Activated CD4-positive, alpha-beta T cell treated with anti-CD3 and anti-CD28 coated beads, Interleukin-2, amount 10 ng/mL, durations not matched to agents 7 days and 5 days (primary cell): ENCODE measurements around the gene SYNJ2. TPM values are rescaled to one million over a fixed set of nuclear protein-coding genes. Genes with fewer than 3 reads are reported as not detected.

Source experiments
- CTCF ChIA-PET: fragments of 350-600 bp; sonication (Branson Sonifier 250); formaldehyde crosslinking; loops from one replicate; lab custom pipeline; 2021; ENCODE audit warnings: antibody characterized with exemption; lab: Charles Lee
- POLR2A ChIA-PET: fragments of 350-600 bp; sonication (Branson Sonifier 250); formaldehyde crosslinking; loops from one replicate; lab custom pipeline; 2021; ENCODE audit warnings: antibody characterized with exemption; lab: Charles Lee
- DNase-seq: peaks from one replicate; pipeline ENCODE4 v3.0.0-alpha.2; 2020
- H3K27ac Mint-ChIP-seq: one replicate; pipeline ENCODE4 v1.8.0; 2021; ENCODE audit warnings: mild to moderate bottlenecking, moderate library complexity, mixed read lengths
- H3K27me3 Mint-ChIP-seq: one replicate; pipeline ENCODE4 v1.8.0; 2021; ENCODE audit warnings: mixed read lengths
- H3K36me3 Mint-ChIP-seq: one replicate; pipeline ENCODE4 v1.8.0; 2021; ENCODE audit warnings: low read depth, mixed read lengths
- H3K4me1 Mint-ChIP-seq: one replicate; pipeline ENCODE4 v1.8.0; 2021; ENCODE audit warnings: mixed read lengths
- H3K4me3 Mint-ChIP-seq: one replicate; pipeline ENCODE4 v1.8.0; 2021; ENCODE audit warnings: mild to moderate bottlenecking, moderate library complexity, mixed read lengths
- H3K9me3 Mint-ChIP-seq: one replicate; pipeline ENCODE4 v1.8.0; 2021; ENCODE audit warnings: mixed read lengths
- total RNA-seq, 2 experiments: library from RNA; stranded (reverse); gene quantifications; one replicate each; pipeline ENCODE4 v1.2.3, GENCODE V29; 2021

Gene SYNJ2
- total RNA-seq, 2 experiments from 2014 or later: 35.8 to 39.0 TPM

DNA sequence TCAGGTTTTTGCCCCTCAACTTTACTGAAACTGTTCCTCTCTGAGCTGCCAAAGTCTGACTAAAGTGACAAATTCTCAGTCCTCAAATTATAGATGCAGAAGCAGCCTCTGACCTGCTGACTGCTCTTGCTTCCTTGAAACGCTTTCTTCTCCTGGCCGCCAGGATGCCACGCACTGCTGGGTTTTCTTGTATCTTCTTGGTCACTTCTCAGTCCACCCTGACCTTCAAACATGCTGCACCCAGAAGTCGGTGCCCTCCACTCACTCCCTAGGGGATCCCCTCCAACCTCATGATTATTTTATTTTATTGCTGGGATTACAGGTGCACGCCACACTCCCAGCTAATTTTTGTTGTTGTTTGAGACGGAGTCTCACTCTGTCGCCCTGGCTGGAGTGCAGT is 24.7 kb downstream of the SYNJ2 start:
- H3K4me3 Mint-ChIP-seq: no peak overlapping the region
- peaks cover 24% of the 10 kb centered on the region for H3K36me3 Mint-ChIP-seq
- DNase-seq: no peak
- ChIA-PET CTCF (no interaction called here), POLR2A (no interaction called here)
- H3K4me1 Mint-ChIP-seq: peaks cover 80% of the 10 kb centered on the region
- no peaks in the 10 kb centered on the region for H3K9me3 Mint-ChIP-seq
- no peaks in the 10 kb centered on the region for H3K27me3 Mint-ChIP-seq
- no peak overlapping the region for H3K27ac Mint-ChIP-seq

DNA sequence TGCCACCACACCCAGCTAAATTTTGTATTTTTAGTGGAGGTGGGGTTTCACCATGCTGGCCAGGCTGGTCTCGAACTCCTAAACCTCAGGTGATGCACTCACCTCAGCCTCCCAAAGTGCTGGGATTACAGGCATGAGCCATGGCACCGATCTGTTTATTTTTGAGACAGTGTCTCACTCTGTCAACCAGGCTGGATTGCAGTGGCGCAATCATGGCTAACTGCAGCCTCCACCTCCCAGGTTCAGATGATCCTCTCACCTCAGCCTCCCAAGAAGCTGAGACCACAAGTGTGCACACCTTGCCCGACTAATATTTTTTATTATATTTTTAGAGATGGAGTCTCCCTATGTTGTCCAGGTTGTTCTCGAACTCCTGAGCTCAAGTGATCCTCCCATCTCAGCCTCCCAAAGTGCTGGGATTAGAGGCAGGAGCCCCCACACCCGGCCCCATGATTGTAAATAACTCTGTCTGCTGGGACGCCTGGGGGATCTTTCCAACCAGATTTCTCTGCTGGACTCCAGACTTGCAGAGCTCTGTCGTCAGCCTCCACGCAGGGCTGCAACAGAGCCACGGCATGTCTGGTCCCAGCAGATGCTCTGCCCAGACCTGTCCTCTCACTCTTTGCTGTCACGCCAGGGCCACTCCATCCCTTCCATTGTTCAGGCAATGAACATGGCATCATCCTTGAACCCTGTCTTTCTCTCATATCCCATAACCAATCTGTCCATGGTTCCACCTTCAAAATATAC is 25.3 kb downstream of the SYNJ2 start:
- Mint-ChIP-seq H3K9me3 (no peaks in the 10 kb centered on the region), H3K4me1 (peaks cover 83% of the 10 kb centered on the region), H3K27ac (no peak overlapping the region), H3K27me3 (no peaks in the 10 kb centered on the region), H3K36me3 (peaks cover 20% of the 10 kb centered on the region), H3K4me3 (no peak overlapping the region)
- ChIA-PET POLR2A (no interaction called here), CTCF (interaction anchor here (2.0 kb wide), 1 partner anchor 19 kb away, joined by 9 read pairs; no protein-coding TSS in a partner anchor)
- DNase-seq: no peak

DNA sequence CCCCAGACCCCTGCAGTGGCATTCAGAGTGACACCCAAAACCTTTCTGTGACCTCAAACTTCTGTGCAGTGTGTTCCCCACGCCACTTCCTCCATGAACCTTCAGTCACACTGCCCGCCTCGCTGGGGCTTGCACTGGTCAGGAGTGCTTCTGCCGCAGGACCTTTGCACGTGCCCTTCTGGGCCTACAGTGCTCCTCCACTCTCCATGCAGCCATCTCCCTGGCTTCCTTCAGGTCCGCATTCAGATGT is 27.1 kb downstream of the SYNJ2 start:
- POLR2A ChIA-PET: no interaction called here
- Mint-ChIP-seq H3K27me3 (no peaks in the 10 kb centered on the region), H3K9me3 (no peaks in the 10 kb centered on the region), H3K4me3 (peak overlapping the region; percentile 24), H3K27ac (peak overlapping the region; percentile 84), H3K36me3 (peaks cover 16% of the 10 kb centered on the region), H3K4me1 (peaks cover 76% of the 10 kb centered on the region)
- no peak for DNase-seq
- CTCF ChIA-PET: interaction anchor here (1.0 kb wide), 1 partner anchor 9 kb away, joined by 3 read pairs; no protein-coding TSS in a partner anchor

DNA sequence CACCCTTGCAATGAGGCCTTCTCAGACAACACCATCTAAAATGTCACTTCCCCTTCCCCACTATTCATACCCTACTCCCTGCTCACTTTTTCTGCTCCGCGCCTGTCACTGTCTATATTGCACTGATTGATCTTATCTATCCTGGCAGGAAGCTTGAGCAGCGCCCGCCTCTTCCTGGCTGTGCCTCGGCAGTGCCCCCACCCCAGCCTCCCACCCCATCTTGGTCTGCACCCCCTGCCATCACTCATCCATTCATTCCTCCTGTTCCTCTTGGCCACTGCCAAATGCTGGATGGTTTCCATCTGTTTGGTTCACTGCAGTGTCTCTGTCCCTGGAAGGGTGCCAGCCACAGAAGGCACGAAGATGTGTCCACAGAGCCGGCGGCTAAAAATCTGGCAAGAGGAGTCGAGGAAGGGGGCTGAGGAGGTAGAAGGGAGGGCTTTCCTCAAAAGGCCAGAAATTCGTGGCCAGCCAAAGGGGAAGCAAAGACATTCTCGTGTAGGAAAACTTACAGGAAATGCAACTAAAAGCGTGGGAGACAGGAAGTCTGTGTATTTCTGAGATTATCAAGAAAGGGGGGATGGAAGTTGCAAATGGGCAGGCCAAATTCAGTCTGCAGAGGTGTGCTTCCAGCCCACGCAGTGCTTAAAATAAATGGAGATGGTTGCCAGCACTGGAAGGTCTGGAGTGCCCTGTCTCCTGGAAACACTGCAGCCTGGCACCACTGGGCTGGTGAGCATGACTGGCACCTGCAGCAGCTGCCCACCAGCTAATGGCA is 27.6 kb downstream of the SYNJ2 start:
- Mint-ChIP-seq H3K27me3 (no peaks in the 10 kb centered on the region), H3K36me3 (peaks cover 16% of the 10 kb centered on the region), H3K27ac (peak overlapping the region; percentile 84), H3K4me3 (peak overlapping the region; percentile 24), H3K4me1 (peaks cover 76% of the 10 kb centered on the region), H3K9me3 (no peaks in the 10 kb centered on the region)
- DNase-seq: peak; percentile 31
- ChIA-PET CTCF (interaction anchor here (1.4 to 3.2 kb wide), 2 partner anchors 12 to 17 kb away, joined by 4 to 13 read pairs; no protein-coding TSS in a partner anchor), POLR2A (no interaction called here)

DNA sequence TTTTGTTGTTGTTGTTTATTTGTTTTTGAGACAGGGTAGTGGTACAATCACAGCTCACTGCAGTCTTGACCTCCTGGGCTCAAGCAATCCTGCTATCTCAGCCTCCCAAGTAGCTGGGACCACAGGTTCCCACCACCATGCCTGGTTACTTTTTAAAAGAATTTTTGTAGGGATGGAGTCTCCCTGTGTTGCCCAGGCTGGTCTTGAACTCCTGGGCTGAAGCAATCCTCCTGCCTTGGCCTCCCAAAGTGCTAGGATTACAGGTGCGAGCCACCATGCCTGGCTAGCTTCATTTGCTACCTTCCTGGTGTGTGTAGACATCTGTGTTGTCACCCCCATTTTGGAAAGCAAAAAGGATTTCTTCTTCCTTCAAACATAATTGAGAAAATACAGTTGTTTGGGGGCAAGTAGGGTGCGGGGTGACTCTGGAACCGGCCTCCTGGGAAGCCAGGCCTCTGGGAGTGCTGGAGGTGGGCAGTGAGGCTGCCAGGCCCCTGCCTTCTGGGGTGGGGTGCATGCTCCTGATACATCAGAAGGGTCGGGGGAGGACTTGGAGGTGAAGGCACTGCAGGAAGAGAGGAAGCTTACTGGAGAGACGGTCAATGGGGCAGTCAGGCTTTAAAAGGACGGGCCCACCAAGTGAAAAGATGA is 28.4 kb downstream of the SYNJ2 start:
- Mint-ChIP-seq H3K36me3 (peaks cover 16% of the 10 kb centered on the region), H3K27me3 (no peaks in the 10 kb centered on the region)
- CTCF ChIA-PET: interaction anchor here (0.6 to 3.2 kb wide), 3 partner anchors 11 to 182 kb away, joined by 3 to 13 read pairs (median 4); no protein-coding TSS in a partner anchor

DNA sequence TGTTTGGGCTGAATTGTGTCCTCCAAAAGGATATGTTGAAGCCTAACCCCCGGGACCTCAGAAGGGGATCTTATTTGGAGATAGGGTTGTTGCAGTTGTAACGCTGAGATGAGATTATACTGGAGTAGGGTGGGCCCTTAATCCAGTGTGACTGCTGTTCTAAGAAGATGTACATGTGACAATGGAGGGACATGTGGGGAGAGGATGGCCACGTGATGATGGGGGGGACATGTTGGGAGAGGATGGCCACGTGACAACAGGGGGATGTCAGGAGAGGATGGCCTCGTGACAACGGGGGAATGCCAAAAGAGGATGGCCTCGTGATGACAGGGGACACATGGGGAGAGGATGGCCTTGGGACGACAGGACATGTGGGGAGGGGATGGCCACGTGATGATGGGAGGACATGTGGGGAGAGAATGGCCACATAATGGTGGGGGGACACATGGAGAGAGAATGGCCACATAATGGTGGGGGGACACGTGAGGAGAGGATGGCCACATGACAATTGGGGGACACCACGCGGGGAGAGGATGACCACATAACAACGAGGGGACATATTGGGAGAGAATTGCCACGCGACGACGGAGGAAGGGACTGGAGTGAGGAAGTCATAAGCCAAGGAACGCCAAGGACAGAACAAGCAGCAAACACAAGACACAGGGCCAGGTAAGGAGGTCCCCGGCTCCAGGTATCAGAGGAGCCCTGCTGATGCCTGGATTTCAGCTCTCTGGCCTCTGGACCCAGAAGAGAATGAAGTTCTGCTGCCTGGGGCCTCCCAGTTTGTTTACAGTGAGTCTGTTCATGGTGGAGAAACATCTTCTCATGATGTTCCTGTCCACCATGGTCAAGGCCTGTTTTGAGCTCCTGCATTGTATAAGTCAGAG is 29.2 kb downstream of the SYNJ2 start:
- peak overlapping the region; percentile 31 for H3K27ac Mint-ChIP-seq

More for the DNA sequence above, 28.4 kb downstream of the SYNJ2 start:
- no peak for DNase-seq
- Mint-ChIP-seq H3K27ac (peak overlapping the region; percentile 43), H3K9me3 (no peaks in the 10 kb centered on the region), H3K4me1 (peaks cover 77% of the 10 kb centered on the region), H3K4me3 (no peak overlapping the region)
- POLR2A ChIA-PET: no interaction called here

DNA sequence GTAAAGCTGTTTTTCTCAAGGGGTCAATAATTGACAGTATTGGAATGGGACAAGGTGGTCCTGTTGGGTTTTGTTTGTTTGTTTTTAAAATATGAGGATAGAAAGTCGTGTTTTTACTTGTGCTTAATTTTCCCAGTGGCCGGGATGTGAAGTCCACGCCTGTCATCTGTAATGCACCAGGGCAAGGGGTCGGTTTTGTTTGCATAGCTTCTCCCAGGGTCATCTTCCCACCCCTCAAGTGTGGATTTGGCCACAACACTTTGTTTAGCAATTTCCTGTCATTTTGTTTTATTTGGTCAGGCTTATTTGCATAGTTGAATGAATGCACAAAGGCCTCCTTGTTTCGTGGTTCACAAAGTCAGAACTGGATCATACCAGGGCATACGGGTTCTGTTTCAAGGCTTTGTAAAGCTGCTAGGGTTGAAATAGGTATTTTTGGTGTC is 29.8 kb downstream of the SYNJ2 start:
- peak overlapping the region; percentile 31 for H3K27ac Mint-ChIP-seq
- peaks cover 70% of the 10 kb centered on the region for H3K4me1 Mint-ChIP-seq
- no peaks in the 10 kb centered on the region for H3K9me3 Mint-ChIP-seq
- ChIA-PET POLR2A (no interaction called here), CTCF (interaction anchor here (1.2 to 3.2 kb wide), 3 partner anchors 12 to 27 kb away, joined by 3 to 13 read pairs (median 4); no protein-coding TSS in a partner anchor)
- DNase-seq: no peak
- no peak overlapping the region for H3K4me3 Mint-ChIP-seq
- no peaks in the 10 kb centered on the region for H3K27me3 Mint-ChIP-seq
- peaks cover 12% of the 10 kb centered on the region for H3K36me3 Mint-ChIP-seq

More for the DNA sequence above, 29.2 kb downstream of the SYNJ2 start:
- CTCF ChIA-PET: interaction anchor here (0.6 to 3.2 kb wide), 4 partner anchors 10 to 182 kb away, joined by 3 to 13 read pairs (median 4); no protein-coding TSS in a partner anchor
- no peak for DNase-seq
- Mint-ChIP-seq H3K36me3 (peaks cover 16% of the 10 kb centered on the region), H3K4me1 (peaks cover 75% of the 10 kb centered on the region), H3K27me3 (no peaks in the 10 kb centered on the region), H3K9me3 (no peaks in the 10 kb centered on the region), H3K4me3 (no peak overlapping the region)
- POLR2A ChIA-PET: no interaction called here

DNA sequence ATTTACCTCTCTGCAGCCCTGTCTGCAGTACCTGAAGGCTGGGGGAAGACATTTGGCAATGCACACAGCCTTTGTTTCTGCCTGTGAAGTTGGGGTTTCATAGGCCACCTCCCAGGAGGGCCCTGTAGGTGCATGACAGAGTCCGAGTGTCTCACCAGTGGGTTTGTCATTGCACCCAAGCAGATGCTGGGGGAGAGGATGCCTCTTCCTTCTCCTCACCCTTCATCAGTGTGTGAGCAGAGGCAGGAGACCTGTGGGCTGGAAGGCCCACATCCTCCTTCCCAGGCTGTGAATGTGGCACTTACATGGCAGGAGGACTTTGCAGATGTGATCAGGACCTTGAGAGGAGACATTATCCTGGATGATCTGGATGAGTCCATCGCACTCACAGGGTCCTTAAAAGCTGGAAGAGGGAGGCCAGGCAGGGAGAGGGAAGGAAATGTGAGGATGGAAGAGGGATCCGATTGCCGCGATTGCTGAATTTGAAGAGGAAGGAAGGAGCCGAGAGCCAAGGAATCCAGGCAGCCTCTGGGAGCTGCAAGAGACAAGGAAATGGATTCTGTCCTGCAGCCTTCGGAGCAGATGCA is 30.4 kb downstream of the SYNJ2 start:
- ChIA-PET CTCF (interaction anchor here (1.2 to 3.2 kb wide), 3 partner anchors 12 to 28 kb away, joined by 3 to 13 read pairs (median 4); no protein-coding TSS in a partner anchor), POLR2A (no interaction called here)
- Mint-ChIP-seq H3K4me1 (peaks cover 70% of the 10 kb centered on the region), H3K36me3 (peaks cover 14% of the 10 kb centered on the region), H3K4me3 (no peak overlapping the region), H3K27me3 (no peaks in the 10 kb centered on the region), H3K27ac (no peak overlapping the region), H3K9me3 (no peaks in the 10 kb centered on the region)
- no peak for DNase-seq

DNA sequence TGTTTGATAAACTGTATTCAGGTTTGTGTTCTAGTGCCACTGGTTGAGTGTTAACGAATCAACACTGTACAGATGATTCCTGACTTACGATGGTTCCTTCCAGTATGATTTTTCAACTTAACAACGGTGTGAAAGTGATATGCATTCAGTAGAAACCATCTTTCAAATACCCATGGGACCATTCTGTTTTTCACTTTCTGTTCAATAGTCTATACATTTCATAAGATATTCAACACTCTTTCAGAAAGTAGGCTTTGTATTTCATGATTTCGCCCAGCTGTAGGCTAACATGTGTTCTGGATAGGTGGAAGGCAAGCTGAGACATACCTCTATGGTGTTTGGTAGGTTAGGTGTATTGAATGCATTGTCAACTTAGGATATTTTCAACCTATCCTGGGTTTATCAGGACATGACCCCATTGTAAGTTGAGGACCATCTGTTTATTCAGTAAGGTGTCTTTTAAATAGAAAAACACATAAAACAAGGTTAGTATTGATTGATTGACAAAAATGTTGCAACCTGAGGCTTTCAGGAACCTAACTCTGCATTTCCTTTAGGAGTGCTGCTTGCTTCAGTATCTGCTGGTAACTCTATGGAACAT is 32.3 kb downstream of the SYNJ2 start:
- ChIA-PET POLR2A (no interaction called here), CTCF (interaction anchor here (1.0 to 4.5 kb wide), 4 partner anchors 11 to 44 kb away, joined by 3 to 43 read pairs (median 8); no protein-coding TSS in a partner anchor)
- Mint-ChIP-seq H3K4me3 (no peak overlapping the region), H3K36me3 (peaks cover 12% of the 10 kb centered on the region), H3K9me3 (no peaks in the 10 kb centered on the region), H3K4me1 (peaks cover 55% of the 10 kb centered on the region), H3K27me3 (no peaks in the 10 kb centered on the region), H3K27ac (no peak overlapping the region)
- DNase-seq: no peak

DNA sequence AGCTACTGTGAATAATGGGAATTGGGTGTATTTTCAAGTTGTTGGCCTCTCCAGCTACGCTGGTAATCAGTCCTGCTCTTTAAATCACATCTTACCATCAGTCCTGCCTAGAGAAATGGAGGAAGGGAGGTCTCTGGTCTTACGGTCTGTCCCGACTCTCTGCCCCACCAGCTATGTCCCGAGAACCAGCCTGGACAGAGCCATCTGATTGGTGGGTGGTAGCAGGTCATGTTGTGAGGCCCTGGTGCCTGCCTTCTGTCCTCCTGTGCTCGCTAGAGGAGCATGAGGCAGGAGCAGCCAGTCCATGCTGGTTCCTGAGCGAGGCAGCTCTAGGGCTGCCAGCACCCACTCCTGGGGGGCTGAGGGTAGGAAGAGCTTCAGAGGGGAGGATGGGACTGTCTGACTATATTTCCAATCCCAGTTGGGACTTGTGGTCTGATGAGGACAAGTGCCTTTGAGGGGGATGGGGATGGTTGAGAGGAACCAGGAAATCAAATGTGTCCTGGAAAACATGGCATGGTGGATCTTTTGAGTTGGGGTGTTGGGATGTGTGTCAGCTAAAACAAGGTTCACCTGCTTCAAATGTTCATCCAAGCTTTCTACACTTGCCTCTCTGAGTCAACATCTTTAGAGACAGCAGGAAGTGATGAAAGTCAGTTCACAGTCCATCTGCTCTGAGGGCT is 33.0 kb downstream of the SYNJ2 start:
- ChIA-PET CTCF (interaction anchor here (1.3 to 4.5 kb wide), 3 partner anchors 11 to 20 kb away, joined by 5 to 43 read pairs (median 11); no protein-coding TSS in a partner anchor), POLR2A (no interaction called here)
- no peak for DNase-seq
- no peaks in the 10 kb centered on the region for H3K9me3 Mint-ChIP-seq
- H3K4me1 Mint-ChIP-seq: peaks cover 49% of the 10 kb centered on the region
- no peaks in the 10 kb centered on the region for H3K27me3 Mint-ChIP-seq
- H3K4me3 Mint-ChIP-seq: no peak overlapping the region
- H3K36me3 Mint-ChIP-seq: peaks cover 11% of the 10 kb centered on the region
- H3K27ac Mint-ChIP-seq: peak overlapping the region; percentile 6

DNA sequence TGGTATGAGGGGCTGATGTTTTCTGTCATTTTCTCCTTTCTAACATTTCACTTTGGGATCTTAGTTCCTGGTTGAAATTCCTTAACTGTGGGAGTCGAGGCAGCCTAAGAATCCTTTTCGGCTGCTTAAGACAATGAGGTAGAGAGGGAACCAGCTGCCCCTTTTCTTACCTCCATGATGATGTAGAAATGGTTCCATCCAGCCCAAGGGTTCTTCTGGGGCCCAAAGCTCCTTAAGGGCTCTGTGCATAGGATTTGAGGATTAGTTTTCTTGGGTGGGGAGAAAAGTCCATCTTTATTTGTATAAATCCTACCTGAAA is 33.5 kb downstream of the SYNJ2 start:
- Mint-ChIP-seq H3K9me3 (no peaks in the 10 kb centered on the region), H3K27ac (peak overlapping the region; percentile 6), H3K27me3 (no peaks in the 10 kb centered on the region), H3K4me1 (peaks cover 44% of the 10 kb centered on the region), H3K36me3 (peaks cover 15% of the 10 kb centered on the region), H3K4me3 (no peak overlapping the region)
- ChIA-PET POLR2A (no interaction called here), CTCF (interaction anchor here (1.3 to 4.5 kb wide), 3 partner anchors 11 to 20 kb away, joined by 5 to 43 read pairs (median 11); no protein-coding TSS in a partner anchor)
- no peak for DNase-seq
